VCaP (cell line): ENCODE measurements around the gene PRDX5.

Source experiments
- H3K27ac ChIP-seq: fragments of 450-650 bp; 2 replicates; pipeline ENCODE4 v1.5.1; 2017
- CTCF ChIP-seq: fragments of 450-650 bp; conservative IDR thresholded peaks from 2 replicates; pipeline ENCODE4 v1.5.1; 2017; ENCODE audit warnings: mild to moderate bottlenecking, moderate library complexity

The PRDX5 gene

GRCh38 chr11:64305075-64305690 lies 12.7 kb upstream of the PRDX5 start, which contains the start of gene ESRRA:
Gene ESRRA, plus strand, starts transcription at chr11:64305524. Its CDS starts 1,656 bp downstream, at chr11:64307180.
- H3K27ac ChIP-seq: peak within 1 kb of the TSS; percentile 95
- no peak for TF ChIP-seq CTCF

GRCh38 chr11:64305691-64306562 lies 12.0 kb upstream of the PRDX5 start:
- peak; percentile 96 for TF ChIP-seq CTCF
- peak overlapping the region; percentile 95 for H3K27ac ChIP-seq

- H3K27ac ChIP-seq: peak overlapping the region; percentile 95
- no peak for TF ChIP-seq CTCF
Observed at GRCh38 chr11:64306563-64306875, 11.4 kb upstream of the PRDX5 start.

GRCh38 chr11:64306876-64307622 lies 10.9 kb upstream of the PRDX5 start:
- TF ChIP-seq CTCF: no peak
- peak overlapping the region; percentile 95 for H3K27ac ChIP-seq

- peak overlapping the region; percentile 95 for H3K27ac ChIP-seq
Observed at GRCh38 chr11:64307795-64308194, 10.1 kb upstream of the PRDX5 start.

- no peak for TF ChIP-seq CTCF
- H3K27ac ChIP-seq: peak overlapping the region; percentile 100
Observed at GRCh38 chr11:64312947-64313346, 5.0 kb upstream of the PRDX5 start.

GRCh38 chr11:64313491-64314145 lies 4.3 kb upstream of the PRDX5 start:
- peak overlapping the region; percentile 100 for H3K27ac ChIP-seq
- no peak for TF ChIP-seq CTCF
